Middle frontal gyrus (tissue), 1 donor: ENCODE measurements around the gene AIMP2.
"Not testable (repeated sequence)": the region's sequence is repeated elsewhere in the genome, so short reads cannot be mapped to it uniquely, and the experiment has no call there.

Experiments used
- DNase-seq: peaks from one replicate; pipeline ENCODE4 v3.0.0-alpha.2; 2015; ENCODE audit warnings: low spot score; ENCODE audit errors: extremely low spot score

Gene AIMP2

GRCh38 chr7:6026011-6026819 lies 17.1 kb downstream of the AIMP2 start:
- DNase-seq, result no peak

GRCh38 chr7:6026820-6027311 lies 17.8 kb downstream of the AIMP2 start:
- no peak for DNase-seq

- DNase-seq, result no peak
Observed at GRCh38 chr7:6027806-6028365, 18.8 kb downstream of the AIMP2 start.

- DNase-seq, result no peak
Observed at GRCh38 chr7:6028563-6028962, 19.5 kb downstream of the AIMP2 start.

- DNase-seq, result no peak
Observed at GRCh38 chr7:6030988-6031387, 21.9 kb downstream of the AIMP2 start, which contains the start of gene ANKRD61. ANKRD61 (plus strand) TSS chr7:6031376; CDS start chr7:6031376, 0 bp downstream.

GRCh38 chr7:6031567-6031966 lies 22.5 kb downstream of the AIMP2 start:
- no peak for DNase-seq

GRCh38 chr7:6032167-6032566 lies 23.1 kb downstream of the AIMP2 start:
- no peak for DNase-seq

GRCh38 chr7:6032641-6033040 lies 23.6 kb downstream of the AIMP2 start:
- no peak for DNase-seq

- no peak for DNase-seq
Observed at GRCh38 chr7:6035165-6035564, 26.1 kb downstream of the AIMP2 start.

GRCh38 chr7:6035686-6036085 lies 26.6 kb downstream of the AIMP2 start:
- DNase-seq, result no peak

- no peak for DNase-seq
Observed at GRCh38 chr7:6049780-6050179, 40.7 kb downstream of the AIMP2 start.

- DNase-seq, result not testable (repeated sequence)
Observed at GRCh38 chr7:6051185-6051584, 42.1 kb downstream of the AIMP2 start.

GRCh38 chr7:6056616-6057015 lies 47.5 kb downstream of the AIMP2 start:
- no peak for DNase-seq

- DNase-seq, result no peak
Observed at GRCh38 chr7:6057316-6058129, 48.5 kb downstream of the AIMP2 start.

- not testable (repeated sequence) for DNase-seq
Observed at GRCh38 chr7:6059941-6060340, 50.9 kb downstream of the AIMP2 start.

- DNase-seq, result no peak
Observed at GRCh38 chr7:6071406-6071805, 62.3 kb downstream of the AIMP2 start.
